HepG2 (cell line): ENCODE results near the gene HORMAD2. TPM values are rescaled to one million over a fixed set of nuclear protein-coding genes. Genes with fewer than 3 reads are reported as not detected.

Experiments
- ATAC-seq: fragments of 200-7000 bp; cut with Tn5 transposase; 3 replicates; pipeline ENCODE4 v1.9.1; 2020; ENCODE audit warnings: mild to moderate bottlenecking, moderate library complexity
- BruUV-seq: library from RNA; stranded (reverse); fragments of 400-500 nt; replicated peaks from 2 replicates; lab custom pipeline; 2021; lab: Mats Ljungman, UMichigan
- CTCF ChIA-PET: fragments of 300-600 bp; formaldehyde crosslinking; extraction: SDS; loops from one replicate; lab custom pipeline; 2021; ENCODE audit warnings: low total read pairs, inconsistent platforms, low intra/inter-chr PET ratio; lab: Yijun Ruan, JAX
- POLR2A ChIA-PET: fragments of 350-600 bp; sonication (Branson Sonifier 250); formaldehyde crosslinking; loops from one replicate; lab custom pipeline; 2020; ENCODE audit warnings: antibody characterized with exemption, inconsistent platforms; lab: Yijun Ruan, JAX
- DNase-seq: peaks from one replicate; pipeline ENCODE4 v3.0.0-alpha.2; 2015; ENCODE audit warnings: low spot score
- FAIRE-seq: peaks from 3 replicates; lab custom pipeline; 2011; peaks lifted over from hg19 to GRCh38; lab: Jason Lieb, UNC
- H2AFZ ChIP-seq: one replicate; pipeline ENCODE4 v1.6.1; 2011; ENCODE audit warnings: low read length, inconsistent platforms
- H3K27ac ChIP-seq: fragments of 300-600 bp; 3 replicates; pipeline ENCODE4 v1.8.0; 2011; ENCODE audit warnings: mixed run types, mild to moderate bottlenecking, mixed read lengths, low read length, inconsistent platforms; ENCODE audit not compliant: insufficient read depth; ENCODE audit errors: extremely low read length
- H3K27me3 ChIP-seq, 2 experiments: fragments of 200-600 bp in 1 of 2; 2 replicates in 1 of 2; 3 replicates in 1 of 2; pipeline versions ENCODE4 v1.6.0 to v1.8.0; 2011; ENCODE audit warnings: low read length in 2 of 2, mild to moderate bottlenecking in 2 of 2, moderate library complexity in 2 of 2, inconsistent platforms in 1 of 2; ENCODE audit not compliant: insufficient read depth in 2 of 2, control insufficient read depth in 1 of 2
- H3K36me3 ChIP-seq, 2 experiments: fragments of 200-600 bp in 1 of 2; replicated peaks in 1 of 2; 2 replicates in 1 of 2; 3 replicates in 1 of 2; pipeline versions ENCODE4 v1.5.1 to v1.8.0; 2011; ENCODE audit warnings: low read length in 2 of 2, inconsistent platforms in 1 of 2; ENCODE audit not compliant: insufficient read depth in 2 of 2, control insufficient read depth in 1 of 2
- H3K4me1 ChIP-seq: 2 replicates; pipeline ENCODE4 v1.5.1; 2012; ENCODE audit warnings: low read length, inconsistent platforms; ENCODE audit not compliant: insufficient read depth
- H3K4me2 ChIP-seq: 2 replicates; pipeline ENCODE4 v1.6.0; 2011; ENCODE audit warnings: low read depth, low read length, inconsistent platforms
- H3K4me3 ChIP-seq, 3 experiments: fragments of 200-600 bp in 1 of 3; sonication (generic), shearing (Covaris generic) in 1 of 3; replicated peaks in 1 of 3; 2 replicates each; pipeline ENCODE4 v1.5.1; 2011 to 2016; ENCODE audit warnings: low read length in 3 of 3, inconsistent platforms in 2 of 3, low read depth in 2 of 3, mild to moderate bottlenecking in 2 of 3, control low read depth in 1 of 3, mixed read lengths in 1 of 3; ENCODE audit not compliant: insufficient read depth in 1 of 3
- H3K79me2 ChIP-seq: one replicate; pipeline ENCODE4 v1.6.1; 2011; ENCODE audit warnings: low read length, inconsistent platforms; ENCODE audit not compliant: insufficient read depth
- H3K9ac ChIP-seq: 2 replicates; pipeline ENCODE4 v1.6.0; 2011; ENCODE audit warnings: mild to moderate bottlenecking, low read depth, low read length, inconsistent platforms; ENCODE audit not compliant: insufficient read depth
- H3K9me3 ChIP-seq: 2 replicates; pipeline ENCODE4 v1.5.1; 2012; ENCODE audit warnings: mild to moderate bottlenecking, low read length
- H4K20me1 ChIP-seq: 2 replicates; pipeline ENCODE4 v1.6.0; 2011; ENCODE audit warnings: inconsistent platforms, mild to moderate bottlenecking, low read length, moderate library complexity; ENCODE audit not compliant: insufficient read depth
- DNMT3B ChIP-seq: conservative IDR thresholded peaks from 2 replicates; pipeline ENCODE4 v1.6.1; 2016; ENCODE audit warnings: missing biosample characterization, control low read depth
- FOXA1 ChIP-seq, 2 experiments: fragments of 450-650 bp in 1 of 2; sonication (generic) in 1 of 2; formaldehyde crosslinking in 1 of 2; IDR thresholded peaks; 2 replicates each; pipeline versions ENCODE4 v1.4.0 to v1.6.1; 2016 to 2020; ENCODE audit warnings: missing genetic modification reagents in 1 of 2
- GABPA ChIP-seq, 2 experiments: IDR thresholded peaks; 2 replicates each; pipeline ENCODE4 v1.6.1; 2011 to 2016; ENCODE audit warnings: low read depth in 2 of 2, low read length in 1 of 2, missing biosample characterization in 1 of 2, missing genetic modification characterization in 1 of 2
- MAFK ChIP-seq, 2 experiments: IDR thresholded peaks in 1 of 2; conservative IDR thresholded peaks in 1 of 2; 2 replicates each; pipeline ENCODE4 v1.6.1; 2011; ENCODE audit warnings: improper control_type of control experiment in 2 of 2, low read length in 2 of 2
- MBD4 ChIP-seq: IDR thresholded peaks from 2 replicates; pipeline ENCODE4 v1.6.1; 2012; ENCODE audit warnings: low read length, inconsistent platforms, borderline replicate concordance
- NCOA1 ChIP-seq: sonication (generic); formaldehyde crosslinking; IDR thresholded peaks from 2 replicates; pipeline ENCODE4 v1.9.0; 2021; ENCODE audit warnings: missing genetic modification reagents
- NFIC ChIP-seq: IDR thresholded peaks from 2 replicates; pipeline ENCODE4 v1.6.1; 2012; ENCODE audit warnings: mild to moderate bottlenecking, low read length, inconsistent platforms
- SALL2 ChIP-seq: sonication (generic); formaldehyde crosslinking; IDR thresholded peaks from 2 replicates; pipeline ENCODE4 v1.8.1; 2023; ENCODE audit warnings: mild to moderate bottlenecking, missing genetic modification reagents, inconsistent platforms
- TSC22D2 ChIP-seq: sonication (generic); formaldehyde crosslinking; IDR thresholded peaks from 2 replicates; pipeline ENCODE4 v1.5.1; 2020; ENCODE audit warnings: missing genetic modification reagents, mild to moderate bottlenecking, borderline replicate concordance
- ZFAT ChIP-seq: sonication (generic); formaldehyde crosslinking; conservative IDR thresholded peaks from 2 replicates; pipeline ENCODE4 v1.8.1; 2023; ENCODE audit warnings: missing genetic modification reagents, inconsistent platforms
- ZNF879 ChIP-seq: sonication (generic); formaldehyde crosslinking; IDR thresholded peaks from 2 replicates; pipeline ENCODE4 v1.8.1; 2023; ENCODE audit warnings: missing genetic modification reagents
- in situ Hi-C: cut with HindIII; loops from 2 replicates; pipeline ENCODE4 v1.10.0; 2017; ENCODE audit warnings: low pct_unique_long_range_greater_than_20kb; ENCODE audit not compliant: extremely low pct_ligation_motif_present
- intact Hi-C: fragments of 100-400 bp; cut with micrococcal nuclease; formaldehyde crosslinking; loops from one replicate; pipeline ENCODE4 v1.10.0; 2022; ENCODE audit not compliant: unreplicated experiment
- polyA plus RNA-seq, 8 experiments: library from polyadenylated mRNA; depleted of rRNA in 3 of 8; stranded (reverse) in 7 of 8; unstranded in 1 of 8; fragments of >200 nt; fragmentation: Illumina TruSeq in 4 of 8; extraction: Trizol in 4 of 8; gene quantifications; 2 replicates each; pipeline versions ENCODE4 v1.2.1 to v1.2.3, GENCODE V29; 2011 to 2016; ENCODE audit warnings: low read depth in 4 of 8, missing spikeins in 1 of 8, mixed read lengths in 1 of 8; ENCODE audit not compliant: insufficient read depth in 1 of 8
- total RNA-seq, 5 experiments: library from RNA; depleted of rRNA; stranded (reverse); fragments of >200 nt; fragmentation: Illumina TruSeq; extraction: Trizol; gene quantifications; 2 replicates each; pipeline ENCODE4 v1.2.3, GENCODE V29; 2016; ENCODE audit warnings: low read depth in 1 of 5
- TF ChIP-seq, protein P1 (sequence below): sonication (generic); formaldehyde crosslinking; IDR thresholded peaks from 2 replicates; pipeline ENCODE4 v1.9.0; 2021; ENCODE audit warnings: missing genetic modification reagents, mild to moderate bottlenecking, borderline replicate concordance
- TF ChIP-seq, protein P2 (sequence below): sonication (generic); formaldehyde crosslinking; conservative IDR thresholded peaks from 2 replicates; pipeline ENCODE4 v1.5.0; 2020; ENCODE audit warnings: missing genetic modification reagents
- TF ChIP-seq, protein P3 (sequence below): sonication (generic); formaldehyde crosslinking; IDR thresholded peaks from 2 replicates; pipeline ENCODE4 v1.4.0; 2020; ENCODE audit warnings: missing genetic modification reagents, mild to moderate bottlenecking, borderline replicate concordance

Gene HORMAD2
- total and polyA plus RNA-seq, 2 of the 13 experiments (the other 11 are each of a cell fraction or from before 2014, with no cell fraction given), result not detected

DNA sequence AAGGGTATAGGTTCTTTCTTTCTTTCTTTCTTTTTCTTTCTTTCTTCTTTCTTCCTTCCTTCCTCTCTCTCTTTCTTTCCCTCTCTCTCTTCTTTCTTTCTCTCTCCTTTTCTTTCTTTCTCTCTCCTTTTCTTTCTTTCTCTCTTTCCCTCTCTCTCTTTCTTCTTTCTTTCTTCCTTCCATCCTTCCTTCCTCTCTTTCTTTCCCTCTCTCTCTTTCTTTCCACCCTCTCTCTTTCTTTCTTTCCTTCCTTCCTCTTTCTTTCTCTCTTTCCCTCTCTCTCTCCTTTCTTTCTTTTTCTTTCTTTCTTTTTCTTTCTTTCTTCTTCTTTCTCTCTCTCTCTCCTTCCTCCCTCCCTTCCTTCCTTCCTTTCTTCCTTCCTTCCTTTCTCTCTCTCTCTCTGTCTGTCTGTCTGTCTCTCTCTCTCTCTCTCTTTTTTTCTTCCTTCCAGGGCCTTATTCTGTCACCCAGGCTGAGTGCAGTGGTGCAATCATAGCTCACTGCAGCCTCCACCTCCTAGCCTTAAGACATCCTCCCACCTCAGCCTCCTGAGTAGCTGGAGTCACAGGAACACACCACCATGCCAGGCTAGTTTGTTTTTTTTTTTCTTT lies 139.5 kb downstream of the HORMAD2 start:
- BruUV-seq, result no TSS peak
- Histone ChIP-seq H3K9me3 (no peaks in the 10 kb centered on the region), H3K27me3 (peaks cover 2 to 23% of the 10 kb centered on the region in 2 experiments; a peak in 4 of 5 replicates), H4K20me1 (no peaks in the 10 kb centered on the region), H3K36me3 (no peaks in the 10 kb centered on the region), H3K27ac (no peak overlapping the region), H3K4me3 (no peak overlapping the region), H3K79me2 (no peaks in the 10 kb centered on the region), H3K4me1 (peaks cover 45% of the 10 kb centered on the region), H3K9ac (no peak overlapping the region), H2AFZ (no peak overlapping the region), H3K4me2 (no peak overlapping the region)
- no peak for DNase-seq
- no peak for FAIRE-seq
- in situ Hi-C loops, result no loop called here
- intact Hi-C loops, result no loop called here
- POLR2A ChIA-PET, result interaction anchor here (1.5 kb wide), 1 partner anchor 11 kb away, joined by 4 read pairs; no protein-coding TSS in a partner anchor
- CTCF ChIA-PET, result no interaction called here
- no peak for ATAC-seq
- no peak for TF ChIP-seq DNMT3B (CRISPR knock-in tag)
- no peak for TF ChIP-seq ZNF879 (CRISPR knock-in tag)
- TF ChIP-seq SALL2, result no peak
- TF ChIP-seq, protein P1, sequence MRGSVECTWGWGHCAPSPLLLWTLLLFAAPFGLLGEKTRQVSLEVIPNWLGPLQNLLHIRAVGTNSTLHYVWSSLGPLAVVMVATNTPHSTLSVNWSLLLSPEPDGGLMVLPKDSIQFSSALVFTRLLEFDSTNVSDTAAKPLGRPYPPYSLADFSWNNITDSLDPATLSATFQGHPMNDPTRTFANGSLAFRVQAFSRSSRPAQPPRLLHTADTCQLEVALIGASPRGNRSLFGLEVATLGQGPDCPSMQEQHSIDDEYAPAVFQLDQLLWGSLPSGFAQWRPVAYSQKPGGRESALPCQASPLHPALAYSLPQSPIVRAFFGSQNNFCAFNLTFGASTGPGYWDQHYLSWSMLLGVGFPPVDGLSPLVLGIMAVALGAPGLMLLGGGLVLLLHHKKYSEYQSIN (CRISPR knock-in tag), result no peak
- TF ChIP-seq, protein P2, sequence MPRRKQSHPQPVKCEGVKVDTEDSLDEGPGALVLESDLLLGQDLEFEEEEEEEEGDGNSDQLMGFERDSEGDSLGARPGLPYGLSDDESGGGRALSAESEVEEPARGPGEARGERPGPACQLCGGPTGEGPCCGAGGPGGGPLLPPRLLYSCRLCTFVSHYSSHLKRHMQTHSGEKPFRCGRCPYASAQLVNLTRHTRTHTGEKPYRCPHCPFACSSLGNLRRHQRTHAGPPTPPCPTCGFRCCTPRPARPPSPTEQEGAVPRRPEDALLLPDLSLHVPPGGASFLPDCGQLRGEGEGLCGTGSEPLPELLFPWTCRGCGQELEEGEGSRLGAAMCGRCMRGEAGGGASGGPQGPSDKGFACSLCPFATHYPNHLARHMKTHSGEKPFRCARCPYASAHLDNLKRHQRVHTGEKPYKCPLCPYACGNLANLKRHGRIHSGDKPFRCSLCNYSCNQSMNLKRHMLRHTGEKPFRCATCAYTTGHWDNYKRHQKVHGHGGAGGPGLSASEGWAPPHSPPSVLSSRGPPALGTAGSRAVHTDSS (CRISPR knock-in tag), result no peak
- no peak for TF ChIP-seq FOXA1 (IDR thresholded peaks at IDR 0.05)
- TF ChIP-seq FOXA1 (CRISPR knock-in tag; IDR thresholded peaks at IDR 0.05), result no peak
- no peak for TF ChIP-seq TSC22D2 (CRISPR knock-in tag)
- TF ChIP-seq, protein P3, sequence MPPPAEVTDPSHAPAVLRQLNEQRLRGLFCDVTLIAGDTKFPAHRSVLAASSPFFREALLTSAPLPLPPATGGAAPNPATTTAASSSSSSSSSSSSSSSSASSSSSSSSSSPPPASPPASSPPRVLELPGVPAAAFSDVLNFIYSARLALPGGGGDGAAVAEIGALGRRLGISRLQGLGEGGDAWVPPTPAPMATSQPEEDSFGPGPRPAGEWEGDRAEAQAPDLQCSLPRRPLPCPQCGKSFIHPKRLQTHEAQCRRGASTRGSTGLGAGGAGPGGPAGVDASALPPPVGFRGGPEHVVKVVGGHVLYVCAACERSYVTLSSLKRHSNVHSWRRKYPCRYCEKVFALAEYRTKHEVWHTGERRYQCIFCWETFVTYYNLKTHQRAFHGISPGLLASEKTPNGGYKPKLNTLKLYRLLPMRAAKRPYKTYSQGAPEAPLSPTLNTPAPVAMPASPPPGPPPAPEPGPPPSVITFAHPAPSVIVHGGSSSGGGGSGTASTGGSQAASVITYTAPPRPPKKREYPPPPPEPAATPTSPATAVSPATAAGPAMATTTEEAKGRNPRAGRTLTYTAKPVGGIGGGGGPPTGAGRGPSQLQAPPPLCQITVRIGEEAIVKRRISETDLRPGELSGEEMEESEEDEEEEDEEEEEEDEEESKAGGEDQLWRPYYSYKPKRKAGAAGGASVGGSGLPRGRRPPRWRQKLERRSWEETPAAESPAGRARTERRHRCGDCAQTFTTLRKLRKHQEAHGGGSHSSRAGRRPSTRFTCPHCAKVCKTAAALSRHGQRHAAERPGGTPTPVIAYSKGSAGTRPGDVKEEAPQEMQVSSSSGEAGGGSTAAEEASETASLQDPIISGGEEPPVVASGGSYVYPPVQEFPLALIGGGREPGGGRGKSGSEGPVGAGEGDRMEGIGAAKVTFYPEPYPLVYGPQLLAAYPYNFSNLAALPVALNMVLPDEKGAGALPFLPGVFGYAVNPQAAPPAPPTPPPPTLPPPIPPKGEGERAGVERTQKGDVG (CRISPR knock-in tag), result no peak
- no peak for TF ChIP-seq ZFAT
- TF ChIP-seq NCOA1 (CRISPR knock-in tag), result no peak
- TF ChIP-seq MBD4, result no peak
- no peak for TF ChIP-seq MAFK (conservative IDR thresholded peaks at IDR 0.05 in 1 of 2, IDR thresholded peaks at IDR 0.05 in 1 of 2; ENCODE audit: low read length in 2 of 2)
- no peak for TF ChIP-seq NFIC
- TF ChIP-seq GABPA (IDR thresholded peaks at IDR 0.05; ENCODE audit: low read depth, low read length), result no peak
- TF ChIP-seq GABPA (CRISPR knock-in tag; IDR thresholded peaks at IDR 0.05; ENCODE audit: low read depth), result no peak
